Upper lobe of right lung (tissue), 1 donor: ENCODE measurements around the gene AGPAT1. TPM values are rescaled to one million over a fixed set of nuclear protein-coding genes. Genes with fewer than 3 reads are reported as not detected.

Experiments
- ATAC-seq: fragments of 200-7000 bp; cut with Tn5 transposase; one replicate; pipeline ENCODE4 v1.9.1; 2020; ENCODE audit warnings: mild to moderate bottlenecking, moderate library complexity
- DNase-seq: peaks from one replicate; pipeline ENCODE4 v3.0.0-alpha.2; 2020
- H3K27ac ChIP-seq: fragments of 200-600 bp; one replicate; pipeline ENCODE4 v1.8.0; 2022
- H3K27me3 ChIP-seq: fragments of 200-600 bp; one replicate; pipeline ENCODE4 v1.8.0; 2022; ENCODE audit warnings: mild to moderate bottlenecking
- H3K36me3 ChIP-seq: fragments of 200-600 bp; one replicate; pipeline ENCODE4 v1.8.0; 2022
- H3K4me1 ChIP-seq: fragments of 200-600 bp; one replicate; pipeline ENCODE4 v1.8.0; 2022
- H3K4me3 ChIP-seq: fragments of 200-600 bp; one replicate; pipeline ENCODE4 v1.8.0; 2022; ENCODE audit warnings: mild to moderate bottlenecking
- H3K9me3 ChIP-seq: fragments of 200-600 bp; one replicate; pipeline ENCODE4 v1.8.0; 2022
- CTCF ChIP-seq: fragments of 200-600 bp; IDR thresholded peaks from one replicate; pipeline ENCODE4 v1.8.0; 2022; ENCODE audit warnings: antibody characterized with exemption
- intact Hi-C: fragments of 100-400 bp; cut with DNase I; formaldehyde crosslinking; loops from one replicate; pipeline ENCODE4 v1.11.0; 2022
- total RNA-seq: library from RNA; stranded (reverse); fragmentation: NEBNext Ultra II Directional; extraction: Animal tissue kit (Norgen Biotek cat#: 25700); gene quantifications from one replicate; pipeline ENCODE4 v1.2.1, GENCODE V29; 2021
- donor health status: DM: no; HTN: yes; CAD: no; lungs with severe emphysema.

The AGPAT1 gene
- total RNA-seq, 1 donor from 2014 or later = 53.0 TPM

GRCh38 chr6:32149932-32150870 lies 25.7 kb downstream of the AGPAT1 start:
- no peaks in the 10 kb centered on the region for H3K9me3 ChIP-seq
- peaks cover 27% of the 10 kb centered on the region for H3K27me3 ChIP-seq
- TF ChIP-seq CTCF = no peak
- intact Hi-C loops = no loop called here
- H3K4me3 ChIP-seq = no peak overlapping the region
- no peaks in the 10 kb centered on the region for H3K36me3 ChIP-seq
- peaks cover 28% of the 10 kb centered on the region for H3K4me1 ChIP-seq
- ATAC-seq (no peak), DNase-seq (no peak)
- H3K27ac ChIP-seq = no peak overlapping the region

- ATAC-seq (no peak), DNase-seq (no peak)
- TF ChIP-seq CTCF = no peak
- H3K4me3 ChIP-seq = peak overlapping the region; percentile 14
- intact Hi-C loops = no loop called here
- H3K9me3 ChIP-seq = no peaks in the 10 kb centered on the region
- no peak overlapping the region for H3K27ac ChIP-seq
- H3K4me1 ChIP-seq = peaks cover 21% of the 10 kb centered on the region
- no peaks in the 10 kb centered on the region for H3K36me3 ChIP-seq
- peaks cover 27% of the 10 kb centered on the region for H3K27me3 ChIP-seq
Observed at GRCh38 chr6:32149092-32149755, 26.7 kb downstream of the AGPAT1 start.

GRCh38 chr6:32148289-32149091 lies 27.4 kb downstream of the AGPAT1 start:
- H3K4me1 ChIP-seq = peaks cover 15% of the 10 kb centered on the region
- intact Hi-C loops = no loop called here
- H3K27me3 ChIP-seq = peaks cover 27% of the 10 kb centered on the region
- H3K36me3 ChIP-seq = no peaks in the 10 kb centered on the region
- no peaks in the 10 kb centered on the region for H3K9me3 ChIP-seq
- no peak for TF ChIP-seq CTCF
- H3K27ac ChIP-seq = no peak overlapping the region
- DNase-seq = peak; percentile 83
- peak; percentile 69 for ATAC-seq
- H3K4me3 ChIP-seq = peak overlapping the region; percentile 14

GRCh38 chr6:32147401-32148132 lies 28.3 kb downstream of the AGPAT1 start:
- H3K9me3 ChIP-seq = no peaks in the 10 kb centered on the region
- H3K27ac ChIP-seq = no peak overlapping the region
- H3K4me1 ChIP-seq = peaks cover 6% of the 10 kb centered on the region
- DNase-seq (no peak), ATAC-seq (no peak)
- H3K36me3 ChIP-seq = no peaks in the 10 kb centered on the region
- peaks cover 27% of the 10 kb centered on the region for H3K27me3 ChIP-seq
- peak; percentile 7 for TF ChIP-seq CTCF
- no peak overlapping the region for H3K4me3 ChIP-seq
- intact Hi-C loops = no loop called here

GRCh38 chr6:32146687-32147086 lies 29.2 kb downstream of the AGPAT1 start:
- no peak overlapping the region for H3K27ac ChIP-seq
- peaks cover 27% of the 10 kb centered on the region for H3K27me3 ChIP-seq
- ATAC-seq (no peak), DNase-seq (no peak)
- H3K9me3 ChIP-seq = no peaks in the 10 kb centered on the region
- no peaks in the 10 kb centered on the region for H3K4me1 ChIP-seq
- H3K4me3 ChIP-seq = no peak overlapping the region
- no peaks in the 10 kb centered on the region for H3K36me3 ChIP-seq
- intact Hi-C loops = no loop called here
- no peak for TF ChIP-seq CTCF
